ENCODE measurements around the gene PRUNE2. TPM values are rescaled to one million over a fixed set of nuclear protein-coding genes. Genes with fewer than 3 reads are reported as not detected.

Gene PRUNE2
- total RNA-seq, 4 donors from 2014 or later = 3.6 to 16.2 (median 6.4) TPM

DNA sequence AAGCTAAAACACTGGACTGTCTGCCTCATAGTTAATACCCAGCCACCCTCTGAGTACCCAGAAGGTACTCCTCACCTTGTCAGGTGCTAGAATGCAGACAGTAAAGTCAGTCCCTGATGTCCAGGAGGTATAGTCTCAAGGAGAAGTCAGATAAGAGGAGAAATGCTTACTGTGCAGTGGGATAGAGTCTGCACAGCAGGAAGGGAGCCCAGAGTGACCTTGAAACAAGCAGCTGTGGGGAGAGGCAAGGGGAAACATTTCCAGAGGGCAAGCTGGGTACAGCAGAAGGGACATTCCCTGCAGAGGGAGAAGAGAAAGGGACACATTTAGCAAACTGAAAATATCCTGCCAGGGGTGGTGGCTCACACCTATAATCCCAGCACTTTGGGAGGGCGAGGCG is 324.2 kb downstream of the PRUNE2 start:
- H3K36me3 ChIP-seq = no peaks in the 10 kb centered on the region
- no peak for TF ChIP-seq POLR2AphosphoS5 (IDR thresholded peaks at IDR 0.05)
- TF ChIP-seq, protein P1, sequence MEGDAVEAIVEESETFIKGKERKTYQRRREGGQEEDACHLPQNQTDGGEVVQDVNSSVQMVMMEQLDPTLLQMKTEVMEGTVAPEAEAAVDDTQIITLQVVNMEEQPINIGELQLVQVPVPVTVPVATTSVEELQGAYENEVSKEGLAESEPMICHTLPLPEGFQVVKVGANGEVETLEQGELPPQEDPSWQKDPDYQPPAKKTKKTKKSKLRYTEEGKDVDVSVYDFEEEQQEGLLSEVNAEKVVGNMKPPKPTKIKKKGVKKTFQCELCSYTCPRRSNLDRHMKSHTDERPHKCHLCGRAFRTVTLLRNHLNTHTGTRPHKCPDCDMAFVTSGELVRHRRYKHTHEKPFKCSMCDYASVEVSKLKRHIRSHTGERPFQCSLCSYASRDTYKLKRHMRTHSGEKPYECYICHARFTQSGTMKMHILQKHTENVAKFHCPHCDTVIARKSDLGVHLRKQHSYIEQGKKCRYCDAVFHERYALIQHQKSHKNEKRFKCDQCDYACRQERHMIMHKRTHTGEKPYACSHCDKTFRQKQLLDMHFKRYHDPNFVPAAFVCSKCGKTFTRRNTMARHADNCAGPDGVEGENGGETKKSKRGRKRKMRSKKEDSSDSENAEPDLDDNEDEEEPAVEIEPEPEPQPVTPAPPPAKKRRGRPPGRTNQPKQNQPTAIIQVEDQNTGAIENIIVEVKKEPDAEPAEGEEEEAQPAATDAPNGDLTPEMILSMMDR (IDR thresholded peaks at IDR 0.05) = no peak
- TF ChIP-seq EP300 (IDR thresholded peaks at IDR 0.05) = no peak
- no peak for TF ChIP-seq POLR2A (IDR thresholded peaks at IDR 0.05)
- H3K9me3 ChIP-seq = no peaks in the 10 kb centered on the region
- no peak for DNase-seq (ENCODE audit: low spot score in 2 of 2)
- no peak overlapping the region for H3K4me3 ChIP-seq
- no peaks in the 10 kb centered on the region for H3K27me3 ChIP-seq
- 88% methylated on average over 2 of the region's 2 CpGs for WGBS
- no peaks in the 10 kb centered on the region for H3K4me1 ChIP-seq
- H3K27ac ChIP-seq = no peak overlapping the region

DNA sequence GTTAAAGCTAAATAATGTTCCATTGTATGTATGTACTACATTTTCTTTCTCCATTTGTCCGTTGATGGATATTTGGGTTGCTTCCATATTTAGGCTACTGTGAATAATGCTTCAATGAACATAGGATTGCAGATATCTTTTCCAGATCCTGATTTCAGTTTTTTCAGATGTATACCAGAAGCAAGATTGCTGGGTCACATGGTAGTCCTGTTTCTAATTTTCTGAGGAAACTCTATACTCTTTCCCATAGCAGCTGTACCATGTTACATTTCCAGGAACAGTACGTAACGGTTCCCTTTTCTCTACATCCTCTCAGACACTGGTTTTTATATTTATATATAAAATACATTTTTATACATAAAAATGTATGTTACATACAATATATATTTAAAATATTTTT is 325.1 kb downstream of the PRUNE2 start:
- H3K4me3 ChIP-seq = no peak overlapping the region
- H3K4me1 ChIP-seq = no peaks in the 10 kb centered on the region
- DNase-seq (ENCODE audit: low spot score in 2 of 2) = no peak
- TF ChIP-seq, protein P1 (IDR thresholded peaks at IDR 0.05) = no peak
- no peak for TF ChIP-seq EP300 (IDR thresholded peaks at IDR 0.05)
- no peak for TF ChIP-seq POLR2AphosphoS5 (IDR thresholded peaks at IDR 0.05)
- no peak for TF ChIP-seq POLR2A (IDR thresholded peaks at IDR 0.05)
- H3K9me3 ChIP-seq = no peaks in the 10 kb centered on the region
- H3K27me3 ChIP-seq = no peaks in the 10 kb centered on the region
- H3K27ac ChIP-seq = no peak overlapping the region
- no peaks in the 10 kb centered on the region for H3K36me3 ChIP-seq
- WGBS = 76% methylated on average over 3 of the region's 3 CpGs

DNA sequence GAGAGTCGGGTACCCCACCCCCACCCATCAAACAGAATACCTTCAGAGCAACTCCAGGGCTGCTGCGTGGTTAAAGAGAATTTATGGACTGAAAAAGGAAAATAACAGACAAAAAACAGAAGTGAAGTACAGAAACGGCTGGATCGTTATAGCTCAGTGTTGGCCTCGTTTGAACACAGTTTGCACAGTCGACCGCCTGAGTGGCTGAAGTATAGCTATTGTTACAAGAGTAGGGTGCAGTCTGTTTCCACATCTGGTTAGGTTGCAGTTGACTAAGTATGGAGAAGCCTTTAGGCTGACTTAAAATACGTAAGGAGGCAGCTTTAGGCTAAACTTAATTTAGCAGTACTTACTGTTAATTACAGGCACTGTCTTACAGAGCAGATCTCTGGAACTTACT is 325.7 kb downstream of the PRUNE2 start:
- no peaks in the 10 kb centered on the region for H3K9me3 ChIP-seq
- no peaks in the 10 kb centered on the region for H3K4me1 ChIP-seq
- WGBS = 52% methylated on average over 8 of the region's 8 CpGs
- no peak for DNase-seq (ENCODE audit: low spot score in 2 of 2)
- H3K4me3 ChIP-seq = no peak overlapping the region
- TF ChIP-seq POLR2AphosphoS5 (IDR thresholded peaks at IDR 0.05) (no peak), EP300 (IDR thresholded peaks at IDR 0.05) (no peak), POLR2A (IDR thresholded peaks at IDR 0.05) (no peak)
- TF ChIP-seq, protein P1 (IDR thresholded peaks at IDR 0.05) = no peak
- no peak overlapping the region for H3K27ac ChIP-seq
- H3K36me3 ChIP-seq = no peaks in the 10 kb centered on the region
- no peaks in the 10 kb centered on the region for H3K27me3 ChIP-seq

DNA sequence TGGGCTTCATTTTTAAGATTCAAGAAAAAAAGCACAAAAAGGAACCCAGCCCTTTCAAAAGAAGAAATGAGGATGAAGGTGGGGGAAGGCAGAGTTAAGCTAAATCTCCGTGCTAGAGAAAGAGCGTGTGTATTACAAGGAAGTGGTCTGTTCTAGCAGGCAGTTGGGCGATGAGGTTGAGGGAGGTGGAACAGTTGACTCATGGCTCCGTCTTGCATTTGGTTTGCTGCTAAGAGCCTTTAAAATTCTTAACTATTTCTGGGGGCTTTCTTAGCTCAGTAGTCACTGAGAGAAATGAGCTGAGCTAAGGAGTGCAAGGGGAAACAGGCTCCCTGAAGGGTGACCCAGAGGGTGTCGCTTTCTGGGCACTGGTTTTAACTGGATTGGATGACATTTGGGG is 329.6 kb downstream of the PRUNE2 start:
- TF ChIP-seq POLR2AphosphoS5 (IDR thresholded peaks at IDR 0.05) = no peak
- no peak for TF ChIP-seq POLR2A (IDR thresholded peaks at IDR 0.05)
- TF ChIP-seq, protein P1 (IDR thresholded peaks at IDR 0.05) = no peak
- TF ChIP-seq EP300 (IDR thresholded peaks at IDR 0.05) = no peak
- H3K27ac ChIP-seq = no peak overlapping the region
- H3K4me3 ChIP-seq = no peak overlapping the region
- no peaks in the 10 kb centered on the region for H3K9me3 ChIP-seq
- no peak for DNase-seq (ENCODE audit: low spot score in 2 of 2)
- WGBS = 62% methylated on average over 5 of the region's 5 CpGs
- no peaks in the 10 kb centered on the region for H3K27me3 ChIP-seq
- H3K36me3 ChIP-seq = no peaks in the 10 kb centered on the region
- no peaks in the 10 kb centered on the region for H3K4me1 ChIP-seq

DNA sequence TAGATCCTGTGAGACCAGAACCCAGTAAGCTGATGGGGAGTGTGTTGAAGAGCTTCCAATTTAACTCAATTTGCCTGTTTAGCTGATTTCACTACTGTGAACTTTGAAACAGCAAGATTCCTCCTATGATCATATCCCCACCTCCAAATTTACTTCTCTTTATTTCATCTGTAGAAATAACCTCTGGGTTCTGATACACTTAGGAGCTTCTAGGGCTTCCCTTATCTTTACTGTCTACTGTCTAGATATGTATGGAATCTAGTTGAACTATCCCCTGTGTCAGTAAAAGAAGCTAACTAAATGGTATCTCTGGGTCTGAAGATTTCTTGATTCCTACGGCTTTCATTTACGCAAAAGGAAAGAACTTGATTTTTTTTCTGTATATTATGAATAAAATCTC is 330.2 kb downstream of the PRUNE2 start:
- no peak overlapping the region for H3K4me3 ChIP-seq
- H3K27ac ChIP-seq = no peak overlapping the region
- DNase-seq (ENCODE audit: low spot score in 2 of 2) = no peak
- H3K9me3 ChIP-seq = no peaks in the 10 kb centered on the region
- H3K4me1 ChIP-seq = no peaks in the 10 kb centered on the region
- H3K27me3 ChIP-seq = no peaks in the 10 kb centered on the region
- no peaks in the 10 kb centered on the region for H3K36me3 ChIP-seq
- 98% methylated on average over 2 of the region's 2 CpGs for WGBS
- TF ChIP-seq, protein P1 (IDR thresholded peaks at IDR 0.05) = no peak
- TF ChIP-seq POLR2A (IDR thresholded peaks at IDR 0.05) = no peak
- no peak for TF ChIP-seq POLR2AphosphoS5 (IDR thresholded peaks at IDR 0.05)
- TF ChIP-seq EP300 (IDR thresholded peaks at IDR 0.05) = no peak
